ENCODE data around the gene CSK.

The CSK gene

GRCh38 chr15:74844319-74845207 is 62.7 kb downstream of the CSK start:
- peak; percentile 9 for DNase-seq

DNA sequence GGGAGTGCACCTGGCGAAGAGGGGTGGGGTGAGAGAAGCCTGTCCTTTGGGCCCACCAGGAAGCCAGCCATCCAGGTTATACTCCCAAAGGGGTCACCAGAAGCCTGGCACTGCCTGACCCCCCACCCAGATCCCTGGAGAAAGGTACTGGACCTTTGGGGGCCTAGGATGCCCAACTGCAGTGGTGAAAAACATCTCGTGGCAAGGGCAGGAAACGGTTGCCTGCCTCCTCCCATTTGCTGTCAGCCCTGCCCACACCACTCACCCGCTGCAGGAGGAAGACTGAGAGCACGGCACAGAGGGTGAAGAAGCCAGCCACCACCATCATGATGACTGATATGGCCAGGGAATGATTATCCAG is 63.3 kb downstream of the CSK start:
- DNase-seq = peak; percentile 59

DNA sequence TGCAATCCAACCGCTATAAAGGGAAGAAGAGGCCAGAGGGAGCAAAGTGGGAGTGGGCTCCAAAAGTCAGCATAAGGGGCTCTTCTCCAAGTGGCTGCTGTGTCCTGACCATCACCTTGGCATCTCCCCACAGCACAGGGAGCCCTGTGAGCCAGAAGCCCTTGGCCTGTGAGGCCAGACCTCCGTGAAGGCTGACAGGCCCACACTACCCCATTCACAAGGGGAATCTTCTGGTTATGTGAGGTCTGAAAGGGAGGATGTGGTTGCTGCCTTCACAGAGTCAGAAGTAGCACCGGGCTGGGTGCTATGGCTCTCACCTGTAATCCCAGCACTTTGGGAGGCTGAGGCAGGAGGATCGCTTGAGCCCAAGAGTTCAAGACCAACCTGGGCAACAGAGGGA is 63.7 kb downstream of the CSK start:
- no peak for DNase-seq

GRCh38 chr15:74847432-74847831 is 65.6 kb downstream of the CSK start:
- no peak for DNase-seq

- no peak for DNase-seq
Measured at GRCh38 chr15:74850393-74850792, 68.5 kb downstream of the CSK start.

- DNase-seq = no peak
Measured at GRCh38 chr15:74851960-74852359, 70.1 kb downstream of the CSK start.
